CD4-positive, alpha-beta T cell treated with Interleukin-4 for 4 hours (primary cell): ENCODE measurements around the gene SYNRG.

ENCODE experiments used
- DNase-seq: peaks from one replicate; pipeline ENCODE4 v3.0.0-alpha.2; 2020

Gene SYNRG

DNA sequence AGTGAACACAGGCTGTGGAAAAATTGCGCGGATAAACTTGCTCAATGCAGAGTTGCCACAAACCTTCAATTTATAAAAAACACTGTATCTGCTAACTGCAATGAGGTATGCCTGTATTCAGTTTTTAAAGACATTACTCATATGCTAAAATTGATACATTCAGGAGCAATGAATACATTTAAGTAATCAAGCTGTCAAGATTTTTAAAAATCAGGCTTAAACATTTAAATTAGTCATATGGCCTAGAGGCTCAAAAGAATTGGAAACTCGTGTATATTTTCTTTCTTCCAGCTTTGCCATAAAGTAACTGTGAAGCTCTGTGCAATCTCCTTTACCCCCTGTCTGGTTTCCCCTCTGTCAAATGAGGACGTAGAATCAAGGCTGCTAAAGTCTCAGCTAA is 4.1 kb downstream of the SYNRG start:
- no peak for DNase-seq

DNA sequence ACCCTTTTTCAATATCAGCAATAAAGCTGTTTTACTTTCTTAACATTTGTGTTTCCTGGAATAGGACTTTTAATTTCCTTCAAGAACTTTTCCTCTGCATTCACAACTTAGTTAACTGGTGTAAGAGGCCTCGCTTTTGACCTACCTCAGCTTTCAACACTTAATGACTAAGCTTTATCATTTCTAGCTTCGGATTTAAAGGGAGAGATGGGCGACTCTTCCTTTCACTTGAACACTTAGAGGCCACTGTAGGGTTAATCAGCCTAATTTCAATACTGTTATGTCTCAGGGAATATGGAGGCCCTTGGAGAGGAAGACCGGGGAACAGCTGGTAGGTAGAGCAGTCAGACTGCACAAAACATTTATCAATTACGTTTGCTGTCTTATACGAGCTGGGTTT is 4.7 kb downstream of the SYNRG start:
- no peak for DNase-seq

DNA sequence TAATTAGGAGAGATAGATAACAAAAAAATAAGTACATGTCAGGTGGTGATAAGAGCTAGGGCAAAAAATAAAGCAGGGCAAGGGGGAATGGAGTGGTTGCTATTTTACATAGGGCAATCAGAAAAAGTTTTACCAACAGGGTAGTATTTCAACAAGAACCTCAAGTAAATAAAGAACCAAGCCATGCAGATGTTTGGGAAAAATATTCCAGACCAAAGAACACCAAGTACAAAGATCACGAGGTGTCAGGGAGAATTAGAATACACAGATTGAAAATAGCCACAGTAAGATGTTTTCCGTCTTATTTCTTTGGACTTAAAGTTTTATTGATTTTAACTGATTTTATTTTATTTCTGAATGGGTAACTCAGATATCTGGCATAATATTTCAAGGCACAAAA is 11.1 kb downstream of the SYNRG start:
- no peak for DNase-seq

DNA sequence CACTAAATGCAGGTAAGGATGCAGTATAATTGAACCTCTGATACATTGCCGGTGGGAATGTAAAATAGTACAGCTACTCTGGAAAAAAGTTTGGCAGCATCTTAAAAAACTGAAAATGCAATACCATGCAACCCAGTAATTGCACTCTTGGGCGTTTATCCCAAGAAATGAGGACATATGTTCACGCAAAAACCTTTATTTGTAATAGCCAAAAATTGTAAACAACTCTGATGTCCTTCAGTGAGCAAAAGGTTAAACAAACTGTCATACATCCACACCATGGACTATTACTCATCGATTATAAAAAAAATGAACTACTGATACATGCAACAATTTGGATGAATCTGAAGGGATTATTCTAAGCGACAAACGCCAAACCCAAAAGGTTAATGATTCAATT is 16.9 kb downstream of the SYNRG start:
- DNase-seq = no peak

DNA sequence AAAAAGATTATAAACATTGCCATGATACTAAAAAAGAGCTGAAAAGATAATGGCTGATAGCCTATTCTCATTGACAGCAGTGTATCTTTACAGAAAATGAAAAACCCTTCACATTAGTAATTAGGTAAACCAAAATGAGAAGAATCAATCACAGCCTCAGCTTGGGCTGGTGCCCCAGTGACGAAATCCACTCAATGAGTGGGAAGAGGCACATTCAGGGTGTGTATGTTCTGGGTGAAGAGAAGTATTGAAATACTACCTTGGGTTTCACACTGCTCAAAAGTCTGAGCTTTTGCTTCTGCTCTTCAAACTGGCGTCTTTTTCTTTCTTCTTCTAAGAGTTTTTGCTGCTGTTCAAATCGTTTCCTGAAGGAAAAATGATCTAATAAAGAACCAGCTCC is 24.2 kb downstream of the SYNRG start:
- DNase-seq = no peak

DNA sequence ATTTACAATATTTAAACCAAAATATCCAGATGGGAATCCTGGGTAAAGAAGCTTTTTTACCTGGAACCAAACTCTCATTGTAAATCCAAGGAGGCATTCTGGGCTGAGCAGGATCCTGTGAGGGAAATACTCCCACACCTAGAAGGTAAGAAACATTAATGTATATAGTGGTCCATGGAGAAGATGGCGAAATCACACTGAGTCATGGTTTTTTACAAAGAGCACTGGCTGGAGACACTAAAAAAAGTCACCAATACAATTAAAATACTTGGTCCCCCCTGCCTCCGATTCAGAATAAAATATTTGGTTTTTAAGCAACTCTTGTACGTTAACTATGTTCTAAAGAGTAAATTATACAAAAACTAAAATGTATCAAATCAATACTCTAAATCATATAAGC is 32.9 kb downstream of the SYNRG start:
- DNase-seq = no peak

DNA sequence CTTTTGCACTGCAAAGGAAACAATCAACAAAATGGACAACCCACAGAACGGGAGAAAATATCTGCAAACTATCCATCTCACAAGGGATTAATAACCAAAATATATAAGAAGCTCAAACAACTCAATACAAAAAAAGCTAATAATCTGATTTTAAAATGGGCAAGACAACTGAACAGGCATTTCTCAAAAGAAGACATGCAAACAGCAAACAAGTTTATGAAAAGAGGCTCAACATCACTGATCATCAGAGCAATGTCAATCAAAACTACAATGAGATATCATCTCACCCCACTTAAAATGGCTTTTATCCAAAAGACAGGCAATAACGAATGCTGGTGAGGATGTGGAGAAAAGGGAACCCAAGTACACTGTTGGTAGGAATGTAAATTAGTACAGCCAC is 34.8 kb downstream of the SYNRG start:
- no peak for DNase-seq

DNA sequence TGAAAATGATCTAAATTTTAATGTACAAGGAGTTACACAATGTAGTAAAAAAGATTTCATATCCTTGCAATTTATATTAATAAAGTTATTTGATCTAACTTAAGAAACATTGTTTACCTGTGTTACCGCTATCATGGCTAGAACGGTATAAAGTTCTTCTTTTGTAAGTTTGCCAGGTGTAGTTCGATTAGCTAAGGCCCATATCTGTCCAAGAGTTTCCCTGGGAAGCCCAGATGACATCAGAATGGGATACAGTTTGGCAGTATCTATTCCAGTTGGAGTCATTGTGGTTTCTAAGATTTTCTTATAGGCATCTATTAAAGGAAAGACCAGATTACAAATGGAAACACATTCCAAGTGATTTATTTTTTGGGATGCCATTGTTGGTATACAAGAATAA is 37.5 kb downstream of the SYNRG start:
- DNase-seq = no peak

DNA sequence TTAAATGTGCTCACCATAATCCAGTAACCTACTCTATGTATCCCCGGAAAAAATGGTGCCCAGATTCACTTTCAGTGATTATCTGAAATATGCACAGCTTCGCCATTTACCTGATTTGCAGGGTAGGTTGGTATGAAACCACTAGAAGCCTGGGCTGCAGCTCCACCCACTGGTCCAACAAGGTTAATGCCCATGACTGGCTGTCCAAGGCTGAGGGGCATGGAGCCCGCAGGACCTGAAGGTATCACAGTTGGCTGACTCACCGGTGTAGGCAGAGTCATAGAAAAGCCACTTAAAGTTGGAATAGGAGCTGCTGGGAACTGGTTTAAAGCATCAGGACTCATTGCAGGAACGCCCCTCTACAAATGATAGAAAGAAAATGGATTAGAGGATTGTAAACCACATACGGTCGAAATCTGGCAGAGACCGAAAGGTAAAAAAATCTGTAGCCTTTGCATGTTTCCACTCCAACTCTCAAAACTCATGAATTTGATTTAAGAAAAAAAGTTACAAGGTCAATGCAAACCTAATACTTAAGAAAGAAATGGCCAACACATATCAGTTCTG is 38.6 kb downstream of the SYNRG start:
- DNase-seq = peak; percentile 14

DNA sequence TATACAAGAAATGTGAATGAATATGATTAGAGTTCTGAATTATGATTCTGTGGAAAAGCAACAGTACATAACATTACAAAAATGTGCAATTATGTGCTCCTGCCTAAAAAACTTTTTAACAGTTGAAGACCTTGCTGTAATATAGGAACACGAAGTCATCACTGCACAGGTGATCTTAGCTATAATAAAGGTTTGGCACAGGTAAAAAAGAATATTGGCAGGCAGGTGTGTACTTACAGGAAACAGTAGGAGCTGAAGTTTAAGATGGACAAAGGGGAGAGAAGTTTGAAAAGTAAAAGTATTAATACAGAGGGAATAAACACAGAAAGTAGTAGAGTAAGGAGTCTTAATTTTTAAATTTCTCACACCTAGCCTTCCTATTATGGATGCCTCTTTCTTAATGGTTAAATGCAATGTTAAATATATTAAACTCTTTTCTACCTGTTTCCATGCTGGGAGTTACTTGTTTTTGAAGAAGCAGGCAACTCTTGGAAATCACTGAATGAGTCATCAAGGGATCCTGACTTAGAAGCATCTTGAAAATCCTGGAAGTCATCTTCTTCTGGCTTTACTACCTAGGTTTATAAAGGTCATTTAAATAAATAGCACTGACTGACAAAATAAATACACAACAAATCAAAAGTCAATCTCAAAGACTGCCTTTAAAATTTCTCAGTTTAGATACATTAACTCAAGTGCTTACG is 40.7 kb downstream of the SYNRG start:
- no peak for DNase-seq

DNA sequence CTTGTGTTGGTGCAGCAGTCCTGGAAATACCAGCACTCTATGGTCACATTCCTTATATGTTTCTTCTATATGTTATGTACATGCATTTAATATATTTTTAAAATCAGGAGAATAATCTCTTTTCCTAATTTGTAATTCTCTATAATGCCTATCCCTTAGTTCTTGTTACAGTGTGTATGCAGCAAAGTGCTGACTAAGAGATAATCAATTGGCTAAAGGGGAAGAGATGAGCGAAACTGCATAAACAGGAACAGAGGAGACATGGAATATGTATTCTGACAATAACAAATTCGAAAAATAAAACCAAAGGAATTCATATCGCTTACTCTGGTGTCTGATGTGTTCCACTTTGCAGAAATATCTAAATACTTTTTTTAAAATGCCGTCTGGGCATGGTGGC is 41.7 kb downstream of the SYNRG start:
- DNase-seq = no peak

DNA sequence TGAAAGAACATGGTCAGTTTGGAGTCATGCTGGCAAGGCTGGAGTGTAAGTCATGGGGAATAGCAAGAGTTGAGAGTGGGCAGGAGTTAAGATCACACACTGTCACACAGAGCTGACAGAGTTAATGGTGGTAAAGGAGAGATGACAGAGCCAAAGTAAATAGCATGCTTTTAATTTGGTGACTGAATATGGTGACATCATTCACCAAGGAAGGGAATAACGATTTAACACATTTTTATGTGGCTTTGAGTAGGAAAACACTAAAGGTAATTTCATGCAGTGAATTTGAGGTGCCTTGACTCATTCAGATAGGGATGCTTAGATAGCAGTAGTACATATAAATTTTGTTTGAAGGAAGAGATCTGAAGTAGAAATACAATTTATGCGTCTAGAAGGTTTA is 42.1 kb downstream of the SYNRG start:
- DNase-seq = no peak

DNA sequence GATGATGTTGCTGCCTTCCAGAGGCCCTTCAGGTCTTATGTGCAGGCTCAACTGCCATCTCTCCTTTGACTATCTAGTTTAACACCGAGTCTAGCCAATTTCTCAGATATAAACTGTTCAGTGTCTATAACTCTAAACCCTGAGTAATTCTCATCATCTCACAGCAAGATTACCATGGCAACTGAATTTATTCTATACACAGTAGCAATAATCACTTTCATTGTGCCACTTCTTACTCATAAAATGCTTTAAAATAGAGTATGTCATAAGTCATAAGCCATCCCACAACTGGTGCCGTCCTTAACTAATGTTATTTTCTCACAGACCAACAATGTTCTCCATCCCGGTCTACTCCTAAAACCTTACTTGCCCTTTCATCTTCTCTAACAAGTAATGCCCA is 45.0 kb downstream of the SYNRG start:
- no peak for DNase-seq

DNA sequence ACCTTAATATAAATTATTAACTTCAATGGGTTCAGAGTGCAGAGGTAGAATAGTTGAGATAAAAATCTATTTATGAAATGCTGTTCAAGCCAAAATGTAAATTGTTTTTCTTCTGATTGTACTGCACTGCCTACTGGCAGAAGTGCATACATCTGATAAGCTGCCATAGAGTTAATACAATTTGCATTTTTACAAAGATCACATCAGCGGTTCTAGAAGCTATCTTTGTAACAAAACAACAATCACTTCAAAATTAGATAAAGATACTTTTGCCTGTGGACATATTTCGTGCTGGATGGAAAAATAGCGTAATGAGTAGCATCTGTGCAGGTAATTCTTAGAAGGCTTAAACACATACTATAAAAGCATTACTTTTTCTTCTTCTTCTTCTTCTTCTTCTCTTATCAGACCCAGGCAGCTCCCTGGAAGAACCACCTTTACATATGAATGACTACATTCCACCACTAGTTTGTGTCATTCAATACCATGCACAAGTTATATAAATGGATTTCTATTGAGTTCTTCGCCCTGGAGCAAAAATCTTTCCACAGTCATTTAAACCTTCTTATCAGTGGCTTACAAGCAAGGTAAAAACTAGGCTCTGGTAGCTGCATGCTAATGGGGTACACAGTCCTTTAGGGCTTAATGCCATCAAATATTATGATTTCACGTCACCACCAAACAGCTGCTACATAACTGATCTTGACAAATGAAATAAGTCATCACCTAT is 47.0 kb downstream of the SYNRG start:
- no peak for DNase-seq

DNA sequence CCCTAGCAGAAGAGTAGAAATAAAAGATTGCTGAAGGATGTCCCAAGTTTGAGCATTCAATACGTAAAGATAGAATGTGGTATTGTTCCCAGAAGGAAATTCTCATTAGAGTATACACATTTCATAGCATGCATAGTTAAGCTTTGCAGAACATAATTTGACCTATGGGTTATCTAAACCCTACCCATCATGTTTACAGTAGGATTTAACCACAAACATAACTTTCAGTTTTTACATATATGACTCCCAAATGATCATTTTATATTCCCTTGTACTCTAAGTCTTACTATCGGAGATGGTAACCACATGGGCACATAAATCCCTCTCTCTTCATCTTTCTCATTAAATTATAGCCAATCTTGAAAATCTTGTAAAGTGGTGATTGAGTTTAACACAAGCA is 50.9 kb downstream of the SYNRG start:
- DNase-seq = no peak

DNA sequence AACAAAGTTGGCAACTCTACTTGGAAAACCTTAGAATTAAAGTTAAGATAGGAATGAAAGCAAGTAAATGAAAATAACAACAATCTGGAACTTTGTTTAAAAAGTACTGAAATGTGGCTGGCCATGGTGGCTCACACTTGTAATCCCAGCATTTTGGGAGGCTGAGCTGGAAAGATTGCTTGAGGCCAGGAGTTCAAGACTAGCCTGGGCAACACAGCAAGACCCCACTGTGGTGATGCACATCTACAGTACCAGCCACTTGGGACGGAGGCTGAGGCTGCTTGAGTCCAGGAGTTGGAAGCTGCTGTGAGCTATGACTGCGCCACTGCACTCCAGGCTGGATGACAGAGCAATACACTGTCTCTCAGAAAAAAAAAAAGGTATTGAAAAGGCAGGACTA is 51.7 kb downstream of the SYNRG start:
- no peak for DNase-seq

DNA sequence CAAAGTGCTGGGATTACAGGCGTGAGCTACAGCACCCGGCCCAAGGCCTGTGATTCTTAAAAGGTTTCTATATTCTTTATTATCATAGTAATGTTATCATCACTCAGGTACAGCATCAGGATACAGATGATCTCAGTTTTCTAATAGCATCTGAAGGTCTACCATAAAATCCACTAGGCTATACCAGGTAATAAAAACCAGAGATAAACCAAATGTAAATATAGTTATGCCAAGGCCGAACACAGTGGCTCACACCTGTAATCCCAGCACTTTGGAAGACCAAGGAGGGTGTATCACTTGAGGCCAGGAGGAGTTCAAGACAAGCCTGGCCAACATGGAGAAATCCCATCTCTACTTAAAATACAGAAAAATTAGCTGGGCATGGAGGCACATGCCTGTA is 53.8 kb downstream of the SYNRG start:
- no peak for DNase-seq

DNA sequence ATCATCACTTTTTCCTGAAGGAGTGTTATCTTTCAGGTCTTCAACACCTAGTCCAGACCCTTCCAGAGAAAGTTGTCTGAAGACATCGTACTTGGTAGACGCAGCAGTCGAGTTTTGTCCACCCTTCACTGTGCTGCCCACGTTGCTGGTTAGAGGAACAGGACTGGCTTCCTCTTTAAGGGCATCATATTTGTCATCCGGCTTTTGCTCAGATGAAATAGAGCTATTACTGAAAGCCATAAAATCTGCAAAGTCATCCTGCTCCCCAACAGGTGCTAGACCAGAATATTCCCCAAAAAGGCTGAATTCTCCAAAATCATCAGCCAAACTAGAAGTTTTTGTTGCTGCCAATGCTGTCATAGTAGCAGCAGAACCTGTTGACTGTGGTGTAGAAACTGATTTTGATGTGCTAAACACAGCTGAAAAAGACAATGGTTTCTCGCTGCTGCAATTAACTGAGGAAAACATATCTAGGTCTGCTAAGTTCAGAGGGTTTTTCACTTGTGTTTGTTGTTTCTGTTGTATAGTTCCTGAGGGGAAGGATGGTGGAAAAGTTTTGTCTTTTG is 55.7 kb downstream of the SYNRG start:
- no peak for DNase-seq

DNA sequence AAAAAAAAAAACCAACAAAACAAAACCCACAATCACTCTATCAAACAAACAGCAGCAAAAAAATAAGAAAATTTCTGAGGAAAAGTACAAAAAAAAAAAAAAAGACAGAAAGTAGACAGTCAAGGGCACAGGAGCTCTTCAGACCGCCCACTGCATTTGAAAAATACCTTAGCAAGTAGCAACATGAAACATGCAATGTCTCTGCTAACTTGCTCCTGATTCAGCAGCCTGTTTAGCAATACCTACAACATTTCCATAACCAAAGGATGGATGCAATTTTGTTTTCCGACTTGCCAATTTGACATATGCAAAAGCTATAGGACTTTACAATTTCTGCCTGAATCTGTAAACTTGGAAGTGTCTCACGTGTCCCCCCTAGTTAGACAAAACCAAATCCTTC is 57.4 kb downstream of the SYNRG start:
- no peak for DNase-seq

DNA sequence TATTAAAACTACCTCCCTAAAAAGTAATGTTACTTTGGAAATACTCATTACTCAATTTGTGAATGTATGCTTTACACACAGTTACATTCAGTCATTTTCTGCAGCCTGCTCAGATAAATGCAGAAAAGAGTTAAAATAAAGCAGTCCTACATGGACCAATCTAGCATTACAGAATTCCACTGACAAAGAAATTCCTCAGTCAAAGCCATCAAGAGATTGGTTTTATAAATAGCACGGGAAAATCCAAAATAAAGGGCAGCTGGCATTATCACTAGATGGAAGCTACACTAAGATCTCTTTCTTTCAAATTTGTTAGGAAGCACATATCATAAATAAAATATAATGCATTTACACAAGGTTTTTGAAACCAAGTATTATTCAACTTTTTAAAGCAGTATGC is 61.2 kb downstream of the SYNRG start:
- DNase-seq = no peak

DNA sequence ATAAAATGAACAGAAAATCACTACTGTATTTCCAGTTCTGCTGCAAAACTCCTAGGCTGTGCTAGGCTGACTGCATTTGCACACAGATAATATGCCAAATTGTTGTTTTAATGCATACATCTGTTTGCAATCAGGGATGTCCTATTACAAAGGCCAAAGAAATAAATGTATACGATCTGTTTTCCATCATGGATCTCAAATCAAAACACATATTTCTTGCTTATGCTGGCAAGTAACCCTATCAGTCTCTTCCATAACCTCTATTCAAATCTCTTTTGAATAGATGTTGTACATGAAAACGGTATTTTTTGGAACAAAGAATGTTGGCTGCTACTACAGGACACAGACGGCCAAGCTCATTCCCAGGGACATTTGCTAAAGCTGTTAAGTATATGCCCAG is 62.9 kb downstream of the SYNRG start:
- no peak for DNase-seq

DNA sequence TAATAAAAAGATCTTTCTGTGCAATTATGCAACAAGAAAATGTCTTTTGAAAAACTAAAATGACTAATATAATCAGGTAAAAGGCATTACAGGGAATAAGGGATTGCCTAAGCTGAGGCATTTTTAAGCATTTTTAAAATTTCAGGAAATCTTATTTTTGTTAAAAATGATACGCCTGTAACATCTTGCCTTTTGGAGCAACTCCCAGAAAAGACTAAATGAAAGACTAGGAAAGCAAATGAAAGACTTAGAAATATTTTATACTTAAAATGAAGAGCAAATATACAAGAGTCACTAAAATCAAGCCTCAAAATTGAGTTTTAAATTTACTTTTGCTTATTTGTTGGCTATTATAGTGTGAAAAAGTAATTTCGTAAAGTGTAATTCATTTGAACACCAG is 63.7 kb downstream of the SYNRG start:
- no peak for DNase-seq

DNA sequence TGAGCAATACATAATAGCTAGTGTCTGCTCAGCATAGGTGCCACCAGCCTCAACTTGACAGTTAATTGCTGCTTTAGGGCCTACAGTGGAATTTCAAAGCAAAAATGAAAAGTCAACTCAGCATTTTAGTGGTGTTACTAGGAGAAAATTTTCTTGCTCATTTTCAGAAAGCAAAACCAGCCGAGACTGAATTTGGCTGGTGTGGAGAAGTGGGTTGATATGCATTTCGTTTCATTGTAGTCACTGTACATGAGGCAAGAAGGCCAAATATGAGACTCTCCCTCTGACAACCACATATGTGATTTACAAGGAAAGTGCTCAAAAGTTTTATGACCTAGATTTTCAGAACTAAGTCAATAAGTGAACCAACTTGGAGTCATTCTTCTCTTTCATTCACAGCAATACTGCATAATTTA is 65.6 kb downstream of the SYNRG start:
- DNase-seq = no peak
